HG02870 (cell line): ENCODE measurements around the gene RAD51B.

ENCODE experiments used
- ATAC-seq: cut with Tn5 transposase; IDR thresholded peaks from one replicate; pipeline ENCODE4 v1.9.1; 2021; ENCODE audit warnings: mild to moderate bottlenecking, moderate library complexity; ENCODE audit not compliant: unreplicated experiment

Gene RAD51B

DNA sequence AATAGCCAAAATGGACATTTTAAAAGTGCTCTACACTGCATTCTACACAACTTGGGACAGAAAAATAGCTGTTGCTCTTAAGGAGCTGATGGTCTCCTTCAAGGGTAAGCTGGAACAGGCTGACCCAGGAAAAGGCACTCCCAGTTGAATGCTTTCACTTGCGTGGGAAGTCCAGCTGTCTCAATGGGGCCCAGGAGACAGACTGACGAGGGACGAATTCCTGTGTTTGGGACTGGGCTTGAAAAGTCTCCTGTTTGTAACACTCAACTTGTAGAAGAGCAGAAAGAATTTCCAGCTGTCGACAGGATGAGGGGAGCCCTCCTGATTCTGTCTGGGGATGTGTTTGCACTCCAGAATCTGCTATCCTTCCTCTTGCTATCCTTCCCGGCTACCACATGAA is 792.5 kb downstream of the RAD51B start:
- ATAC-seq, result no peak

DNA sequence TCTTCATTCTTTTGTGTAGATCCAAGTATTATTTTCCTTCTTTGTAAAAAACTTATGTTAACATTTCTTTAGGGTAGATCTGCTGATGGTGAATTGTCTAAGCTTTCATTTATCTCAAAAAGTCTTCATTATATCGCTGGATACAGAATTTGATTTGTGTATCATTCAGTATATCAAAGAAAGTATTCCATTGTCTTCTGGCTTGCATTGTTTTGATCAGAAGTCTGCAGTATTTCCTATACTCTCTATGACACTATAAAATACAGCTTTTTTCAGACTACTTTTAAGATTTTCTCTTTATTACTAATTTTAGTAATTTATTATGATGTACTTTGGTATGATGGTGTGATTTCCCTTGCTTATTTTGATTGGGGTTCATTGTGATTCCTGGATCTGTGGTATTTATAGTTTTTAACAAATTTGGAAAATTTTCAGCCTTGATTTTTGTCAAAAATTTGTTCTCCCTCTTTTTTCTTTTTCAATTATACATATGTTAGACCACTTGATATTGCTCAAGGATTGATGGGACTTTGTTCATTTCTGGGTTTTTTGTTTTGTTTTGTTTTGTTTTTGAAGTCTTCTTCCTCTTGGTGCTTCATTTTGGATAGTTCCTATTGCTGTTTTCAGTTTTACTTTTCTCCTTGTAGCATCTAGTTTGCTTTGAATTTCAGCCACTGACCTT is 796.8 kb downstream of the RAD51B start:
- ATAC-seq, result no peak

DNA sequence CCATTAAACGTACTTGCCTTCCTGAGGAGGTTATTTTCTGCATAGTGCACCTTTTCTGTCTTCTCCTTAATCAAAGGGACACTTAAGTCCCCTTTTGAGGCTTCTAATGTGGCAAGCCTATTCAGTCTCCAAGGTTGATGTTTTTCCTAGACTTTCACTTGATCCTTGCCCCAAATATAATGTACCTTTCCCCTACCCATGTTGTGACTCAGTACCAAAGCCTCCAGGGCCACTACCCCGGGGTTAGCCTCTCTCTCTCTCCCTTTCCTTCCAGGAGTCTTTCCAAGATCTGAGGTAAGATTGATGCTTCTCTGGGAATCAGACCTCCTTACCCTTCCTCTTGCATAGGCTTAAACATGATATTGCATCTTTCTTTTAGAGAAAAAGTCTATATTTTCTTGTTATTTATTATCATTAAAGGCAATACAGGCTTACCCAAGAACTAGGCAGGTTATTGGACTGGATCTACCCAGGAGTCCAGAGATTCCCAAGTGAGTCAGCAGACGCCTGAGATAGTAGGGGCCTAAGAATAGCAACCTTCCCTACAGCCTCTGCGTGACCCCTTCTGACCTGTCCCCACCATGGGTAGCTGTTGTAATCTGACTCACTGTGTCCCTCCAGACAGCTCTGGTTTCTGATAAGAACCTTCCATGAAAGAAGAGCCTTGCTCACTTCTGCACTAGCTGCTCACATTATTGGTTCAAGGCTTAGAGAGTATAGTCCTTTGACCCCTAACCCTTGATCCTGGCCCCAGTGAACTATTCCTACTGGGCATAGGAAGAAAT is 800.4 kb downstream of the RAD51B start:
- ATAC-seq, result no peak

DNA sequence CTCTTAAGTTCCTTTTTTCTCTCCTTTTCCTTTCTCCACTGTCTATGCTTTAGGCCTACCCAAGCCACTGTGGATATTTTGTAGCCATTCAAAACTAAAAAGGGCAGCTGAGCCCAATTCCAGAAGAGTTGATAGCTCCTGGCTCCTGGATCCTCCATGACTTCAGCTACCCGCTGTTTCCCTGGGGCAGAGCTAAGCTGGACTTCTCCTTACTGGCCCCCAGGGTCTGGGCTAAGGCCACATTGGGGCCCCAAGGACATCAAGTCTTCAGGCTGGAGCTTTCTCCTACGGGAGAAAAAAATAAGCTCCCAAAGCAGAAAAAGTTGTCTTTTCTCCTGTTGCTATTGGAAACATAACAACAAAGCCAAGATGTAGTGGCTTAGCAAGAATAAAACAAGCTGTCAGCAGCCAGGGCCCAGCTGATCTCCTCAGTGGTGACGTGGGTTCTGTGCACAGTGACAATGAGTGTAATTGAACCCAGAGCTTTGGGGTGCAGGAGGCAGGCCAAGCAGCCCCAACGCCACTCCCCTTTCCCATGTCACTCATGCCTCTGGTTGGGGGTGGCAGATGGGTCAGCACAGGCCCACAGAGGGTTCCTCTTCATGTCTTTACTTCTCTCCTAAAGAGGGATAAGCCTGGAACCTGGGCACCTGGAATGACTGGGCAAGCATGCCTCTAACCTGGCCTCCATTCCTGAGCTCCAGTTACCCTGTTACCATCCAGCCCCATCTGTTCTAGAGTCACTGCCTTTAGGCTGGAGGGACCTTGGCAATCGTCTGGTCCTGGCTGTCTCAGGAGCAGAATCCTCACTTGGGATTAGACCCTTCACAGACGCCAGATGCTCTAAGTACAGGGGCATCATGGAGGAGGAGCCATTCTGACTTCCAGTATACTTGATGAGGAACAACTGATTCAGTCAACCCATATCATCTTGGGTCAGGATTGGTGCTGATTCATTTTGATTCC is 802.1 kb downstream of the RAD51B start:
- ATAC-seq, result no peak

DNA sequence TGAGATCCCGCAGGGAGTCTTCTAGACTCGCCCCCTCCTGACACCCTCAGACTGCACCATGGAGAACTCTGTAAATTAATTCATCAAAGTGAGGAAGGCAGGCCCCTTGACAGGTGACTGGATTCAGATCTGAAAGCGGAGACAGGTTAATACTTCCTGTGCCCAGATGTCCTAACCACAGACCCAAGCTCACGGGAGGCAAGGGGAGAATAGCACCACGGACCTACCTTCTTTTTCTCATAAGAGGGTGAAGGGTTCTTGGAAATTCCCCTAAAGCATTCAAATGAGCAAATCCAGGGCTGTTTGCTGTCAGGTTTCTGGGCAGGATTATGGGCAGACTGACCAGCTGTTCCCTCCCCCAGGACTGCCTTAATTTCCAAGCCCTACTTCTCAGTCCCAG is 803.3 kb downstream of the RAD51B start:
- ATAC-seq, result no peak

DNA sequence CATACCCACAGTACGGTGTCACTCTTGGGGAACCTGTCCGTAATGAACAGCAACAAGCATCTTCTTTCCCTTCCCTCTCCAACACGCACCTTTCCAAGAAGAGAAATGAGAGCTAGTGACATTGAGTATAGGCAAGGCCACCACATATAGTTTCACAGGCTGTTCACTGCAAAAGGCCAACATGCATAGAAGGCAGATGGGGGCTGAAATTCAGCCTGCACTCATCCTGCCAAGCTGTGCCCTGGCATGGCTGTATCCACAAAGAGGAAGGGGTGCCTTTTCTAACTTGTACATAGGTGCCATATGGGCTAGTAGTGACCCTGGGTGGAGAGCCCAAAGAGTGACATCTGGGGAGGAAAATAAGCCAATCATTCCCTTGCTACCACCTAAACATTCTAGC is 803.7 kb downstream of the RAD51B start:
- no peak for ATAC-seq

DNA sequence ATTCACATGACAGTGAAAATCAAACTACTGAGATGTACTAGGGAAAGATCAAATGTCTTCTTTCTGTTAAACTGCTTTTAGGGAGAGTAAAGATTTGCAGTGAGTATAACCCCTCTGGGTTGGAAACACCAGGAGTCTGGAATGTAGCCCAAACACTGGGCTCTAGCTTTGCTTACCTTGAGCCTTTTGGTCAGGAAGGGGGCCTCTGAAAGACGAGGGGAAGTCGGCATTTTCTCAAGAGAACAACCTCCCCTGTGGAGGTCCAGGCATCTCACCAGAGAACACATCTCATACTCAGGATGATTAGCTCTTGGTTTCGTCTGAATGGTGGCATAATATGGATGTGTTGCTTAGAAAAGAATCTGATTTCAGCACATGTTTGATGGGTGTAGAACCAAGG is 804.2 kb downstream of the RAD51B start:
- no peak for ATAC-seq

DNA sequence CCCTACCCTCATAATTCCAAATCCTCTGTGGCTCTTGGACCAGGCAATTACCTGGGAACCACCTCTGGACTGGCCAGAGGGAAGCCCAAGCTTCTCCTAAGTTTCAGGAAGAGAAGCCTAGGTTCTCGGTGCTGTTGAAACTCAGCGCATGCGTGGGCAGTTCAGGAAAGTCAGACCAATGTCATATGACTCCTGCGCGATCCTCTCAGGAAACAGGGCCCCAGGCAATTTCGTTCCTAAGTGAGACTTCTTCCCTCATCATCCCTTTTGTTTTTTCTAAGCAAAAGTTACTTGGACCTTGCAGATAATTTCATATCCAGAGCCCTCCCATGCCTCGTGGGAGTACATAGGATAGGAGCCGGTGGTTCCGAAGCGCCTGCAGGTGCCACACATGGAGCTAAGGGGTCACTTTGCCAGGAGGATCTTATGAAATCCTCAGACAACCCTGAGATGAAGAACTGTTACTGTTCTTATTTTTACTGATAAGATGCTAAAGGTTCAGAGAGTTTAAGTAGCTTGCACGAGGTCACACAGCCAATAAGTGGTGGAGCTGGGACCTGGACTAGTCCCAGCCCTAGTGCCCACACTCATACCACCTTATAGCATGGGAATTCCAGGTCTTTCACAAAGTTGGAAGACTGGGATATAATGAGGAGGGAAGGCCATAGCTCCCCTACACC is 805.1 kb downstream of the RAD51B start:
- ATAC-seq, result no peak

DNA sequence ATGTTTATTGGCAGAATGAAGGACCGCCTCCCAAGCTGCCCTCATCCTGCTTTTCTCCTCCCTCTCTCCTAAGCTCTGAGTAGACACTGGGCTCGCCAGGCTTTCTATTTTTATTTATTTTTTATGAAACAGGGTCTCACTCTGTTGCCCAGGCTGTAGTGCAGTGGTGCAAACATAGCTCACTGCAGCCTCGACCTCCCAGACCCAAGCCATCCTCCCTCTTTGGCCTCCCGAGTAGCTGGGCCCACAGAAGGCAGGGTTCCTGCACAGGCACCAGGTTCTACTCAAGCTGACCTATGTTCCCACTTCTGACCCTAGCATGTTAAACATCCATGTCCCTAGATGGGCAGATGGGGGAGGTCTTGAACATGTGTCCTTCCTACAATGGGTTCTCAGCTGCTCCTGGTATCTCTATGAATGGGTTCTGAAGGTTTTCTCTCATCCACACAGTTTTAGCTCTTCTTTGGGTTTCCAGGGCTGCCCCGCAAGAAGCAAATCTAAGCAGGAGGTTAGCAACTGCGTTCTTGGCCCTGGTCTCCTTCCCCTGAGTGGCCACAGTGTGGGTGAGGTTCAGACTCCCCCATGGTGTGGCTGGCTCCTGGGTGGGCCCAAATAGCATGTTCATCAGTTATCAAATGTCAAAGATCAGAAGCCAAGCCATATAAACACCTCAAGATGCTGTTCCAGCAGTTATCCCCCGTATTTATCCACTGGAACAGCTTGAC is 805.9 kb downstream of the RAD51B start:
- no peak for ATAC-seq

DNA sequence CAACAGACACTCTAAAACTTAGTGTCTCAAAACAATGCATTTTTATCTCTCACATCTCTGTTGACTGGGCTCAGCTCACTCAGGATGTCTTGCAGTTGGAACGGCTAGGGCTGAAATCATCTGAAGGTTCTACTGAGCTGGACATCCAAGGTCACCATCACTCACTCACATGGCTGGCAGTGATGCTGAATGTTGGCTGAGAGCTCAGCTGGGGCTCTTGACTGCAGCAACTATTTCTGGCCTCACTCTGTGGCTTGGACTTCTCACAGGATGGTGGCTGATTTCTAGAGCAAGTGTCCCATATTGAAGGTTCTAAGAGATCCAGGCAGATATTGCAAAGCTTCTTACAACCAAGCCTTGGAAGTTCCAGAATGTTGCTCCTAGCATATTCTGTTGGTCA is 806.8 kb downstream of the RAD51B start:
- no peak for ATAC-seq

DNA sequence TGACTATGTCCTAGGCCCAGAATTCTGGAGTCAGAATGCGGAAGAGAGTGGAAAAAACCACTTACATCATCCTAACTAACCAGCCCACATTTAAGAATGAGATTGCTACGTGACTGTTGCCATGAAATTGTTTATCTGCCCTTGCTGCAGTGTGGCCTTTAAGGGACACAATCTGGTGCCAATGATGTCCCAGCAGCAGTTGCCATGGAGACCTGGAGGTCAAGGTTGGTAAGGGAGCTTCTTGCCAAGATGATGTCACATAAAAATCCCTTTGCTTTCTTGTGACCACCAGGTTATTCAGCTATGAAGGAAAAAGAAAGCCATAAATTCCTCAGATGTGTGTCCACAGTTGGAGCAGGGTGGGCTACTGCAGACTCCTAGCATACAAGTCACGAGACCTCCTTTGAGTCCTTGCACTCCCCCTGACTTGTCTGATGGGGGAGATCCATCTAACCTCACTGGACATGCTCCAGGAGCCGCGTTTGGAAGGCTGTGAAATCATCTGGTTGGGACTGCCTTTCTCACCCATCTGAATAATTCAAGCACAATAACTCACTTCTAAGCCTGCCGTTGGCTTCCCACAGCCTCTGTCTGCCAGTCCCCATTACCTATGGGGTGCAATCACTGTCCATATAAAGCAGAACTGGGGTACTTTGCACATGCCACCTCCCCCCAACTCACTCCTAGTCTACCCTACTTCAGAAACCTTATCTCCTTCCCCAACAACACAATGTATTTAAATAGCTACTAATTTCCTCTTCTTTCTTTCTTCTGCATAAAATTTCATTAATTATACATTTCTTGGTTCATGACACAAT is 807.7 kb downstream of the RAD51B start:
- ATAC-seq, result no peak

DNA sequence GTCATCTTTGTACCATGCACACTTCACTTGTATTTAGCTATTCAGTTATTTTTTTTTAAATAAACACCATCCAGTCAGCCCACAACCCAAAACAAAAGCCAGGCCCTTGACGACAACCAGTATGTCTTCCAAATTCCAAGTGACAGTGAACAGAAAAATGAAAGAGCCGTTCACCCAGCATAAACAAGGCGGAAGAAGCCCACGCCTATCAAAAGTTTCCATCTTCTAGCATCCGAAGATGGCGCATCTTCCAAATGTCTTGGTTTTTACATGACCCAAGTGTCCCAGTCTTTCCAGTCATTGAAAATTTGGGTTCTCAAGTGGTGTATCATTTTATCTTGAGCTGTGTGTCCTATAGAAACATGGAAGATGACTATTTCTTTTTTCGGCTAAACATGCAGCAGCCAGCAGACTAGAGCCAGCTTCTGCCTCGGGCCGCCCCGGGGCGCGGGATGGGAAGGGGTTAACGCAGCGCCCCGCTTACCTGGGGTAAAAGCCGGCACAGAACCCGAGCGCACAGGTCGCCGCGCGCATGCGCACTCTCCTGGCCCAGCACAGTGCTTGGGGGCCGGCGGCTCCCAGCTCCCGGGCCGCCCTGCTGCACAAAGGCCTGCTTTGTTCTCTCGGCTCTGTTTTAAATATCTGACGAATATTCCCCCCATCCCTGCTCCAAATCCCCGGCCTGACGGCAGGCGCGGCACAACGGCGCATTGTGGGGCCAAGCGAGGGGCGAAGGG is 808.5 kb downstream of the RAD51B start:
- ATAC-seq, result no peak

DNA sequence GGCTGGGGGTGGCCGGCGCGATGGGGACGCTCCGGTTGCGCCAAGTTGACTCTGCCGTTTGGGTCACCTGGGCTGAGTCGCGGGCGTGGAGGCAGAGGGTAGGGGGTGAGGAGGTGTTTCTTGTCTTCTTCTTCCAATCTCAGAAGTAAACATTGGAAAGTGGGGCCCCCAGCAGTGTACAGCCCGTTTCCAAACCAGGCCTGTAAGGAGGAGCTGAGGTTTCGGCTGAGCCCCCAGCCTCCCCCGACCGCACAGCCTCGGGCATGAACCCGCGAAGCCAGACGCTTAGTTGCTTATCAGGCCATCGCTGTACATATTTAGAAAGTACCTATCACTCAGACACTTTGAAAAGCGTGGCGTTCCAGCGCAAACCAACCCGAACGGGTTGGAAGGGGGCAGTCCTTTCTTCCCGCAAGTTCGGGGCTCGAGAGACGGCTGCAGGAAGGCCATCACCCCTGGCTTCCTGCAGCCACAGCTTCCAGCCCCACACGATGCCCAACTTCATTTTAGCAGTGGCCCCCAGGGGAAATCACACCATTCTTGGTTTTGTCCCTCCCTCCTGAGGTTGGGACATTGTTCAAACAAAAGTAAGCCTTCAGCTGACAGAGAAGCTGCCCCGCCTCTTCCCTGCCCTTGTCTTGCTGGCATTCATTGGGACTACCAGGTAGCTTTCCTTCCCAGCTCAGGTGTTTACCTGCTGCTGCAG is 809.2 kb downstream of the RAD51B start:
- ATAC-seq, result no peak

DNA sequence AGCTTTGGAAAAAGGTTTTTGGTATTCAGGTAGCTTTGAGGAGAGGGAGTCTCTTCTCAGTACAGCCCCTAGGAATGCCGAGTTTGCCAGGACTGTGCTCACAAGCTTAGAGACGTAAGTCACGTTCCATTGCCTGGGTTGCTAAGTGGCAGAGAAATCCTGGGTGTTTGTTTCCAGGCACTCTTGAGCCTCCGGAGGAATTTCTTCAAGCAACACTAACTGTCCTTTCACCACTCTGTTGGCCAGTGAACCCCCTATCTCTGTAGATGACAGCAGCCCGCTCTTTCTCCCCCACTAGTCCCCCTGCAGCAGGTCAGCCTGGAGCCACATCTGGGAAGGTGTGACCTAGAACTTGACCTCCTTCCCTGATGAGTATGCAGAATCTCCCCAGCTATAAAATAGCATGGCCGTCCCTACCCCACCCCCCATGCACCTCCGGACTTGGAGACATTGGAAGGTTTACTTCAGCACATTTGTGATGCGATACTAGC is 810.5 kb downstream of the RAD51B start:
- ATAC-seq, result no peak

DNA sequence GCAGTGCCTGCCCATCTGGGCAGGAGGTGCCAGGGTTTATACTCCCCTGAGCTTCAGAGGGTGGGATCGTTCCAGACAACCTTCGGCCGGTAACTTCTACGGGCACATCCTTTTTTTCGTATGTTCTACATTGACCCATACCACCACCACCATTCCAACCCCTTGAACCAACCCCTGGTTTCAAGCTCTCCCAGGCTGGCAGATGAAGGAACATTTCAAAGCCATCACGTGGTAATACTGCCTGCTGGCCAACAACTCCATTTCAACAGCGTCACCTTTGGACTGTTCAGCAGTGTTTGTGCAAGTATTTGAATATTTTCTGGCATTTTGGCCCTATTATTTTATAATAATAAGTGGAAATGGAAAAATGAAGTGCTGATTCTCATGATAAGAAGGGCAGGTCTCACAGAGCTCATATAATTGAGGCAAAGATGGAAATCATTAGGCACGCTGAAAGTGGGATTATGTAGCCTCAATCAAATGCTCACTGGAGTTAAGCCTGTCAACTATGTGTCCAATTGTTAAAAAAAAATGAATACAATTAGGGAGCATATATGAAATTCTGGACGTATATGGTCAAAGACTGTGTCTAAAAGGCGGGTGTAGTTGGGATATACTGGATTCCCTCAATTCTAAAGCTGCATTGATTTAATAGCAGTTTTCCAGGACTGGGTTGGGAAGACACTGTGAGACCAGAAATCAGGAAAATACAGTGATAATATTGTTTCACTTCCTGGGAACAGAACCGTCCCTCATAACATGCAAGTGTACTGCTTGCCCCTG is 811.2 kb downstream of the RAD51B start:
- ATAC-seq, result no peak

DNA sequence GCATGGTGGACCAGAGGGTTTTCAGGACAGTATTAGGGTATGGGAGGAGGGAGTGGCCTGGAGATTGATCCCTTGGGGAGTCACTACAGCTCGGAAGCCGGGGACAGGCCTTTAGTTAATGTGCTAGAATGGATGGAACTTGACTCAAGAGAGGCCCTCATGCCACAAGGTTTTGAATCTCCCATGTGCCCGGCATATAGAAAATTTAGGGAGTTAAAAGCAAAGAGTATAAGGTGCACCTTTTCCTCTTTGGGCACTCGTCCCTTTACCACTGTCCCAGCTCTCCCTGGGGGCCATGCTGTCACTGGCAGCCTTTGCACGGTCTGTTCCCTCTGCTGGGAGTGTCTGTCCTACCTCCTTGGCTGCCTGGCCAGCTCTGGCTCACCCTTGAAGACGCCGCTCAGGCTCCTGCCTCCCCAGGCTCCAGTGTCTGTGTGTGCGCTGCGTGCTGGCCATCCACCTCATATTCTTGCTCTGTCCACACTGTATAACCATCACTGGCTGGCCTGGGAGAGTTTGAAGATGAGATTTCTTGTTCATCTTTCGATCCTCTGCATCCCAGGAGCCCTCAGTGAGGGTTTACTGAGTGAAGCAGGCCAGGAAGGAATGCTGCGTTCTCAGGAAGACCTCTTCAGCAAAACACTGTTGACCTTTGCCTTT is 811.9 kb downstream of the RAD51B start:
- no peak for ATAC-seq
